ENCODE results near the gene OSBPL3. TPM values are rescaled to one million over a fixed set of nuclear protein-coding genes. Genes with fewer than 3 reads are reported as not detected.

The OSBPL3 gene
- total and polyA plus RNA-seq, 5 experiments from 2014 or later, result 3.4 to 28.4 (median 5.3) TPM

DNA sequence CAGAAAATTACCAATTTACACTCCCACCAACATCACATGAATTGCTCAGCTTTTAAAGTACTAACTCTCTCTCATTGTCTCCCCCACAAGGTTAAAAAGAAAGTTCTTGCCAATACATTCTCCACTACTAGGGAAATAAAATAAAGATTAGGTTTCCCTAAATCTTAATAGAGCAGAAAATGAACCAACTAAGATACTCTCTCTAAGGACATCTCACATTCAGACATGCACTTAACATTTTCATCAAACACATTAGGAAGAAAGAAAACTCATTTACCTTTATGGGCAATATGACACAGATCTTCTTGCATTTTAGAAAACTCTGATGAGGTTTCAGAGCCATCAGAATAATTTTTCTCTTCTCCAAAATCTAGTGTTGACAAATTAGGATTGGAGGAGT lies 118.6 kb downstream of the OSBPL3 start:
- no peak for ATAC-seq
- no peak overlapping the region for H3K4me3 Mint-ChIP-seq
- no peaks in the 10 kb centered on the region for H3K9me3 Mint-ChIP-seq
- POLR2A ChIA-PET, result no interaction called here
- peaks cover 0 to 5% (median 2%) of the 10 kb centered on the region in 4 donors for H3K4me1 Mint-ChIP-seq
- H3K27me3 Mint-ChIP-seq, result no peaks in the 10 kb centered on the region
- peaks cover 15 to 52% (median 42%) of the 10 kb centered on the region in 3 donors for H3K36me3 Mint-ChIP-seq
- H3K27ac Mint-ChIP-seq, result no peak overlapping the region
- DNase-seq, result no peak

DNA sequence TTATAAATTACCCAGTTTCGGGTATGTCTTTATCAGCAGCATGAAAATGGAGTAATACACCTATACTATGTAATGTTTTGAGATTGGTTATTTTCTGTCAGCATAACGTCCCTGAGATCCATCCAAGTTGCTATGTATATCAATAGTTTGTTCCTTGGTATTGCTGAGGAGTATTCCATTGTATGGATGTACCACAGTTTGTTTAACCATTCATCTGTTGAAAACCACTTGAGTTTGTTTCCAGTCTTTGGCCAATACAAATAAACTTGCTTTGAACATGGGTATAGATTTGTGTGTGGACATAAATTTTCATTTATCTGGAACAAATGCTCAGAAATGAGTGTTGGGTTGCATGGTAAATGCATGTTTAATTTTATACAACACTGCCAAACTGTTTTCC lies 119.4 kb downstream of the OSBPL3 start:
- POLR2A ChIA-PET, result no interaction called here
- Mint-ChIP-seq H3K27me3 (no peaks in the 10 kb centered on the region), H3K27ac (no peak overlapping the region), H3K4me3 (no peak overlapping the region), H3K9me3 (no peaks in the 10 kb centered on the region), H3K4me1 (peaks cover 0 to 6% (median 3%) of the 10 kb centered on the region in 4 donors), H3K36me3 (peaks cover 15 to 45% (median 37%) of the 10 kb centered on the region in 3 donors)
- ATAC-seq (no peak), DNase-seq (no peak)

DNA sequence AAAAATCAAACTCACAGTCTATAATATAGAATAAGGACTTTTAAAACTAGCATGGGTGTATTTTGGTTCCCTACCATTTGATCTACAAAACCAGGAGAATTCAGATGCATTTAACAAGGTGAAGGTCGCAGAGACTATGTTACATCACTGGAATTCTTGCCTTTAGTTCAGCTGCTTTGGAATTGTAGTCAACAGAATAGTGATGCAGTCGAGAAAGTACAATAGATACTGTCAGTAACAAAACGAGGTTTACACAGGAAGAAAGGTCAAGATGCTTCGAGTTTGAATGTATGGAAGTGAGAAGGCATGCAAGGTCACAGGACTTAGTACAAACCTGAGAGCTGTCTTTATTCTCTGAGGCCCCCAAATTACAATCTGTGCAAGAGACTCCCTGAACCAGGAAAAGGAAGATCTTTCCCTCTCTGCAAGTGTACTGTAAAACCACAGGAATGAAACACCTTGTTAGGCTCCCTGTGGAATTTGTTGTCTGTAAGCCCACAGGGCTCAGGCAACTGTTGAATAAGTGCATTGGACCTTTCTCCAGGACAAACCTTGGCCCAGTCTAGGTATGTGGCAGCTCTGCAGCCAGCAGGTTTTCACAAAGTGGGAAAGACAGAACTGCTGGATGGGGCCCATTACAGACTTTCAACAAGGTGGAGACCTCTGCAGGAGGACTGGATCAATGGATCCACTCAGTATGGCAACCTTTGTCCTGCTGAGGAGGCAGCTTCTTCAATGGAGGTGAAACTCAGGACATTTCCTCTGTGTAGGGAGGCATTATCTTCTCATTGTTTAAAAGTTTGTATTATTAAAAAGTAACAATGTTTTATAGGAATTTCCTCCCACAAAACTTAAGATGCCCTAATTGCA lies 121.6 kb downstream of the OSBPL3 start:
- Mint-ChIP-seq H3K36me3 (peaks cover 8 to 34% (median 26%) of the 10 kb centered on the region in 3 donors), H3K4me3 (no peak overlapping the region), H3K4me1 (peaks cover 0 to 5% (median 2%) of the 10 kb centered on the region in 4 donors), H3K27ac (no peak overlapping the region), H3K9me3 (no peaks in the 10 kb centered on the region), H3K27me3 (no peaks in the 10 kb centered on the region)
- POLR2A ChIA-PET, result no interaction called here
- no peak for ATAC-seq
- no peak for DNase-seq

DNA sequence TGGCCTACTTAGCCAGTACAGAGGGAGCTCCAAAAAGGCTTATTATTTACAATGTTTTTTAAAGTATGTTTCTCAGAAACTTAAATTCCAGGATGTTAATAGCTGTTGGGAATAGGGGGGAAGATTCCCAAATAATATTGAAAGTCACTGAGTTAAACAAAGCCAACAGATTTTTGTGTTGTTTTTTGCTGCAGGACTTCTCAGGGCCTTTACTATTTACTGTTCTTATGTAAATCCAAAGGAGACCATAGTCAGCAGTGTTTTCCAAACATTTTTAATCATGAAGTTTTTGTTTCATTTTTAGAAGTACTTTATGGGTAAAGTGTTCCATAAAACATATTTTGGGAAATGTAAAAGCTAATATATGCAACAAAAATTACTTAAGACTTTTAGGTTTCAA lies 122.4 kb downstream of the OSBPL3 start:
- Mint-ChIP-seq H3K9me3 (no peaks in the 10 kb centered on the region), H3K4me1 (peaks cover 0 to 5% (median 1%) of the 10 kb centered on the region in 4 donors), H3K36me3 (peaks cover 8 to 35% (median 19%) of the 10 kb centered on the region in 3 donors), H3K27ac (no peak overlapping the region), H3K4me3 (no peak overlapping the region), H3K27me3 (no peaks in the 10 kb centered on the region)
- no peak for ATAC-seq
- POLR2A ChIA-PET, result no interaction called here
- DNase-seq, result no peak

DNA sequence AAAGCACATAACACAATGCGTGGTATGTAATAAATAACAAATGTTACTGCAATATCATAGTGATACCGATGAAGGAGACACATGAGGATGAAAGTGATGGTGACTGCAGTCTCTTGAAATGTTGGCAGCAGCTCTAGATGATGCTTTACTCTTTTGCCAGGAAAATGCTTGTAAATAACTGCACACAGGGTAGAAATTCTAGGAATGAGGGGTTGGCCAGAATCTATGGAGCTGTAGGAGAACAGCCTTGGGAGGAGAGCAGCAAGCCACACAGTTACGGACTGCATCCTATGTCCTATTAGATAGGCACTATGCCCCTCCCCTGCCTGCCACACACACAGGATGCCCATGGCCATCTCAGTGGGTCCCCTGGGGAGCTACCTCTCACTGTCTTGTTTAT lies 125.1 kb downstream of the OSBPL3 start:
- H3K27ac Mint-ChIP-seq, result no peak overlapping the region
- no peak for DNase-seq
- no peaks in the 10 kb centered on the region for H3K27me3 Mint-ChIP-seq
- no peak for ATAC-seq
- H3K4me3 Mint-ChIP-seq, result no peak overlapping the region
- no peaks in the 10 kb centered on the region for H3K9me3 Mint-ChIP-seq
- POLR2A ChIA-PET, result no interaction called here
- H3K4me1 Mint-ChIP-seq, result peaks cover 0 to 5% (median 1%) of the 10 kb centered on the region in 4 donors
- H3K36me3 Mint-ChIP-seq, result peaks cover 5 to 41% (median 18%) of the 10 kb centered on the region in 3 donors

- Mint-ChIP-seq H3K27me3 (no peaks in the 10 kb centered on the region), H3K4me3 (no peak overlapping the region), H3K27ac (no peak overlapping the region), H3K36me3 (peaks cover 10 to 55% (median 31%) of the 10 kb centered on the region in 3 donors), H3K9me3 (no peaks in the 10 kb centered on the region), H3K4me1 (peaks cover 0 to 5% (median under 1%) of the 10 kb centered on the region in 4 donors)
- DNase-seq (no peak), ATAC-seq (no peak)
- POLR2A ChIA-PET, result no interaction called here
These were observed 128.2 kb downstream of the OSBPL3 start for GRCh38 chr7:24851786-24852185.

DNA sequence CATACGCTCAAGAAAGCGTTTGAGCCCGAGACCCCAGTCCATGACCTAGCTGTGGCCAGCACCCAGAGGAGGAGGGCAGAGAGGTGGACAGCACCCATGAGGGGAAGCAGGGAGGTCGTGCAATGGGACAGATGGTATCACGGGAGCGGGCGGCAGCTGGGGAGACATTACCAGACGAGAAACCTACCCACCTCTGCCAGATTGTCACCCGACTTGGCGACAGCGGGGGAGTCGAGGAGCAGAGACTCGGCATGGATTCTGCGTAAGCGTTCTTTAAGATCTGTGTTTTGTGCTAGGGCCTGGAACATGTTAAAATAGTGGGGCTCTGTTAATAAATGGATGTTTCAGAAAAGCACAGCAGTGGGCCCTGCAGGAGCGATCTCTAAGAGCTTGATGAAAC lies 131.1 kb downstream of the OSBPL3 start:
- ATAC-seq (no peak), DNase-seq (no peak)
- H3K27me3 Mint-ChIP-seq, result no peaks in the 10 kb centered on the region
- H3K4me1 Mint-ChIP-seq, result peaks cover 0 to 2% (median under 1%) of the 10 kb centered on the region in 4 donors
- no peaks in the 10 kb centered on the region for H3K9me3 Mint-ChIP-seq
- H3K36me3 Mint-ChIP-seq, result peaks cover 10 to 50% (median 29%) of the 10 kb centered on the region in 3 donors
- no peak overlapping the region for H3K4me3 Mint-ChIP-seq
- POLR2A ChIA-PET, result no interaction called here
- peak overlapping the region in 2 of 10 donors; percentile 73 to 78 for H3K27ac Mint-ChIP-seq

GRCh38 chr7:24847754-24848153 lies 132.2 kb downstream of the OSBPL3 start:
- no peaks in the 10 kb centered on the region for H3K9me3 Mint-ChIP-seq
- no peak overlapping the region for H3K4me3 Mint-ChIP-seq
- H3K4me1 Mint-ChIP-seq, result peaks cover 0 to 7% (median under 1%) of the 10 kb centered on the region in 4 donors
- POLR2A ChIA-PET, result no interaction called here
- peak overlapping the region in 2 of 10 donors; percentile 24 to 48 for H3K27ac Mint-ChIP-seq
- ATAC-seq (no peak), DNase-seq (no peak)
- H3K36me3 Mint-ChIP-seq, result peaks cover 10 to 46% (median 29%) of the 10 kb centered on the region in 3 donors
- H3K27me3 Mint-ChIP-seq, result no peaks in the 10 kb centered on the region

DNA sequence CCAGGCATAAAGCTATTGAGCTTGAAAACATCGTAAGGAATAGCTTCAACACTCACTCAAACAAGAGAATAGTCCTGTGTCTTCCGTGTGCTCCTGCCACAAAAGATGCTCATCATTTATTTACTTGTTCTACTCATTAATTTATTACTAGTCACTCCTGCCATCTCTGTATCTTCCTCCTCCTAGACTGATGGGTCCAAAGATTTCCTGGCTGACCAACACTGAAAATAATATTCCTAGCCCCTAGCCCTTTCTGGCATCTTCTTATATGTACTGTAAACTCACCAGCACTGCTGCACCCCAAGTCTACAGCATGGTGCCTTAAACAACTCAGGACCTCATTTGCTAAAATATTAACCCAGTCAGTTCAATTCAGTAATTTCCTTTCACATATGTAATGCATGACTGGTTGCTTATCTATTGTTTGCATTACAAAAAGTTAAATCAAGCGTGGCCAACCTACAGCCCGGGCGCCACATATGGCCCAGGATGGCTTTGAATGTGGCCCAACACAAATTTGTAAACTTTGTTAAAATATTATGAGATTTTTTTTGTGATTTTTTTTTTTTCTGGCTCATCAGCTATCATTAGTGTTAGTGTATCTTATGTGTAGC lies 136.1 kb downstream of the OSBPL3 start:
- Mint-ChIP-seq H3K4me1 (peaks cover 0 to 17% (median 4%) of the 10 kb centered on the region in 4 donors), H3K27ac (peak overlapping the region in 2 of 10 donors; percentile 4 to 28), H3K9me3 (no peaks in the 10 kb centered on the region), H3K4me3 (no peak overlapping the region), H3K36me3 (peaks cover 4 to 20% (median 9%) of the 10 kb centered on the region in 3 donors), H3K27me3 (no peaks in the 10 kb centered on the region)
- POLR2A ChIA-PET, result no interaction called here
- DNase-seq, result no peak
- ATAC-seq, result no peak

DNA sequence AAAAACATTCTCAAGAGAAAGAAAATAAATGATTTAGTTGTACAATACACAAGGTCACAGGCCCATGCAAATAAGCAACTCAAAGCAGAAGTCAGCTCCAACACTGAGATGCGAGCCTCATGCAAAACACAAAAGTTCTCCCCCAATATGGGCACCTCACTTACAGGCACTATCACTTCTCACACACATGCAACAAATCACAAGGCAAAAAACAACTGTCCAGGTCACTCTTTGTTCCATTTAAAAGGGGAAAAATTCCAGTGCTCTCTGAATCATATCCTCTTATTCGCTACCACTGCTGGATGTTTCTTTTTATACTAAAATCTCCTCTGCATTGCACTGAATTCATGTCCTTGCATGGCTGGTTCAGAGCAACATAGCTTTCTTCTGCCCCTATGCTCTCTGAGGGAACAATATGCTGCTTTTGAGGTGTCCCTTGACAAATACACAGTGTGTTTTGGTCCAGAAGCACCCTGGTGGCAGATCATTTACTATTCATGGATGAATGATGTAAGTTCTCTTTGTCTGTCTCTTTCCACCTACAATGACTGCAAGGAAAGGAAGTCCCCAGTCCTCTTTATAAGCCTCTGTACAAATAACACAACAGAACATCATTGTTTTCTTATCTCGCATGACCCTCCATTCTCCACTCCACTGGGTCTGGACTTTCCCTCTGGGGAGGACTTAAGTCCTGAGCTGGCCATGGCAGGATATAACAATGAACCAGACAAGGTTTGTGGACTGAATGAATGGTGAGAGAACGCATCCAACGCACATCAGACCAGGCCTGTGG lies 137.3 kb downstream of the OSBPL3 start:
- H3K36me3 Mint-ChIP-seq, result peaks cover 0 to 17% (median 9%) of the 10 kb centered on the region in 3 donors
- H3K4me3 Mint-ChIP-seq, result no peak overlapping the region
- DNase-seq, result no peak
- POLR2A ChIA-PET, result no interaction called here
- no peak for ATAC-seq
- no peaks in the 10 kb centered on the region for H3K9me3 Mint-ChIP-seq
- H3K27ac Mint-ChIP-seq, result peak overlapping the region in 3 of 10 donors; percentile 9 to 22 (median 15)
- peaks cover under 1 to 27% (median 11%) of the 10 kb centered on the region in 4 donors for H3K4me1 Mint-ChIP-seq
- no peaks in the 10 kb centered on the region for H3K27me3 Mint-ChIP-seq

DNA sequence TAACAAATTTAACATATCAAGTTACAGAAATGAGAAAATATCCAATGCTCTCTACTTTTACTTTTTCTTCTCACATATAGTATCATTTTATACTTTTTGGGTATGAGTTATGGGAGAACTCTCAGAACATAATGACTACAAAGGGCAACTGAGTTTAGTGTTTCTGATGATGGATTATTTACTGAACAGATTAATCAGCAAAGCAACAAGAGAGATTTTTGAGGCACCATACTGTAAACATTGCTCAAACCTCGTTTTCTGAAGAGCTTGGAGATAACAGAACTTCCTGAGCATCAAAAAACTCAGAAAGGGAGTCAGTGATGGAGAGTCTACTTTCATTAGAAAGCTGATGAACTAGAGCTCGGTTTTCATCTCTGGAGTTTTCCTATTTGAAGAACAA lies 137.9 kb downstream of the OSBPL3 start:
- ATAC-seq, result no peak
- no peak for DNase-seq
- H3K4me3 Mint-ChIP-seq, result no peak overlapping the region
- peaks cover 4 to 32% (median 15%) of the 10 kb centered on the region in 4 donors for H3K4me1 Mint-ChIP-seq
- peak overlapping the region in 1 of 10 donors; percentile 9 for H3K27ac Mint-ChIP-seq
- H3K9me3 Mint-ChIP-seq, result no peaks in the 10 kb centered on the region
- H3K27me3 Mint-ChIP-seq, result no peaks in the 10 kb centered on the region
- peaks cover 0 to 17% (median 9%) of the 10 kb centered on the region in 3 donors for H3K36me3 Mint-ChIP-seq
- POLR2A ChIA-PET, result no interaction called here

GRCh38 chr7:24840563-24840962 lies 139.4 kb downstream of the OSBPL3 start:
- H3K27me3 Mint-ChIP-seq, result no peaks in the 10 kb centered on the region
- no peaks in the 10 kb centered on the region for H3K9me3 Mint-ChIP-seq
- no peak overlapping the region for H3K27ac Mint-ChIP-seq
- H3K36me3 Mint-ChIP-seq, result peaks cover 0 to 17% (median 9%) of the 10 kb centered on the region in 3 donors
- ATAC-seq (no peak), DNase-seq (no peak)
- no peak overlapping the region for H3K4me3 Mint-ChIP-seq
- POLR2A ChIA-PET, result interaction anchor here (0.7 kb wide), 1 partner anchor 1973 kb away, joined by 8 read pairs; no protein-coding TSS in a partner anchor
- peaks cover 7 to 43% (median 25%) of the 10 kb centered on the region in 4 donors for H3K4me1 Mint-ChIP-seq

All from naive thymus-derived CD8-positive, alpha-beta T cell (primary cell).